Effector memory CD4-positive, alpha-beta T cell (primary cell): ENCODE results near the gene SERP2.
"Not testable (repeated sequence)": the region's sequence is repeated elsewhere in the genome, so short reads cannot be mapped to it uniquely, and the experiment has no call there.

Experiments
- DNase-seq, 3 donors: peaks; one replicate each; pipeline ENCODE4 v3.0.0-alpha.2; 2020
- H3K27ac ChIP-seq: 2 replicates; pipeline ENCODE4 v1.7.0; 2013; ENCODE audit warnings: mild to moderate bottlenecking, low read length, moderate library complexity; ENCODE audit not compliant: insufficient read depth, poor library complexity, severe bottlenecking
- H3K27me3 ChIP-seq: replicated peaks from 2 replicates; pipeline ENCODE4 v1.7.0; 2013; ENCODE audit warnings: mild to moderate bottlenecking, low read length; ENCODE audit not compliant: insufficient read depth, control insufficient read depth, poor library complexity, severe bottlenecking
- H3K36me3 ChIP-seq: 2 replicates; pipeline ENCODE4 v1.7.0; 2013; ENCODE audit warnings: mild to moderate bottlenecking, low read length, moderate library complexity; ENCODE audit not compliant: control insufficient read depth, insufficient read depth
- H3K4me1 ChIP-seq: 2 replicates; pipeline ENCODE4 v1.7.0; 2013; ENCODE audit warnings: low read length, mild to moderate bottlenecking; ENCODE audit not compliant: control insufficient read depth, insufficient read depth, poor library complexity, severe bottlenecking
- H3K4me3 ChIP-seq: 2 replicates; pipeline ENCODE4 v1.7.0; 2013; ENCODE audit warnings: low read length, low read depth, mild to moderate bottlenecking; ENCODE audit not compliant: insufficient read depth, poor library complexity, severe bottlenecking
- H3K9me3 ChIP-seq: 2 replicates; pipeline ENCODE4 v1.7.0; 2013; ENCODE audit warnings: mild to moderate bottlenecking, low read length, moderate library complexity; ENCODE audit not compliant: control insufficient read depth
- total RNA-seq, 3 donors: gene quantifications; one replicate each; lab custom pipeline; 2026; lab: John Stamatoyannopoulos, UW

The SERP2 gene
- 0 to 0.19 (median 0) reads per million in 3 donors for total RNA-seq

DNA sequence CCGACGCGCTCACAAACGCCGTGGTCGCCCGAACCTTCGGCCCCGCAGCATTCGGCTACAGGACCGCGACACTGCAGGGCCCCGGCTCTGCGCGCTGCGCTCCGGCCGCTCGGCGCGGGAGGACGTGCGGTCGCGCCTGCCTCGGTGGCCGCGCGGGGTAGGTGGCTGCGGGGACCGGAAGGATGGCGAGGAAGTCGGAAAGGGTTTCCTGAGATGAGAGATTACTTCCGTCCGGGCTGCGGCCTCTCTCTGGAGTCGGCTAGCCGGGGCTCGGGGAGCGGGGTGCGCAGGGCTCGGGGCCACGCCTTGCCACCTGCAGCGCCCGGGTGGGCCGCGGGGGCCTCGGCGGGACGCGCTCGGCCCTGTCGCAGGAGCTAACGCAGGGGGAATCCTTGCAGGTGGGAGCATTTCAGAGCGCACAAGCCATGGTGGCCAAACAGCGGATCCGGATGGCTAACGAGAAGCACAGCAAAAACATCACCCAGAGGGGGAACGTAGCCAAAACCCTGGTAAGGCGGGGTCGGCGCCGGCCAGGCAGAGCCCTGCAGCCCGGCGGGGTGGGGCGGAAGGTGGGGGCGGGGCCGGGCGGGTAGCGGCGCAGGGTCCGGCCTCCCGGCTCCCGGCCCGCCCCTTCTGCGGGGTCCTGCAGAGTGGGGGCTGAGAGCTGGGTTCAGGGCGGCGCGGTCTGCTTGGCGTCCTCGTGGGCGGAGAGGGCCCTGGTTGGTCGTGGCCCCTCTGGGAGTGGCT, at the start of gene SERP2:
SERP2 (plus strand) TSS at position 224 of the 747 bp plus-strand sequence; CDS start at position 426, 202 bp downstream.
- Histone ChIP-seq H3K4me1 (no peaks in the 10 kb centered on the region), H3K9me3 (no peaks in the 10 kb centered on the region), H3K27ac (no peak within 1 kb of the TSS), H3K4me3 (no peak within 1 kb of the TSS), H3K36me3 (no peaks in the 10 kb centered on the region), H3K27me3 (peaks cover 8% of the 10 kb centered on the region)
- no peak for DNase-seq

DNA sequence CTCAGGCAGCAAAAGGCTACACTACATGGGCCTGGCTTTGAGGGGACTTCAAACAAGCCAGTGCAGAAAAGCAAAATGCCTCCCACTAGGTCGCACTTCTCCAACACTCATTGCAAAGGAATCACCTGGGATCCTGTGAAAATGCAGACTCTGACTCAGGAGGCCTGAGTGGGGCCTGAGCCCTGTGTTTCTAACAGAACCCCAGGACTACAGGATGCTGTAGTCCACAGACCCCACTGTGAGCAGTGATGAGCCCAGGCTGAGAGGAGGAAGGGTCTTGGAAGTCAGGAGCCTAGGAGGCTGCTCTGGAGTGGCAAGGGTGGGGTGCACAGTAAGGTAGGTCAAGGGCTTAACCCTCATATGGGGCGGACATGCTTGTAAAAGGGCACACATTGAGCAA, 46.7 kb upstream of the SERP2 start:
- no peak for DNase-seq

DNA sequence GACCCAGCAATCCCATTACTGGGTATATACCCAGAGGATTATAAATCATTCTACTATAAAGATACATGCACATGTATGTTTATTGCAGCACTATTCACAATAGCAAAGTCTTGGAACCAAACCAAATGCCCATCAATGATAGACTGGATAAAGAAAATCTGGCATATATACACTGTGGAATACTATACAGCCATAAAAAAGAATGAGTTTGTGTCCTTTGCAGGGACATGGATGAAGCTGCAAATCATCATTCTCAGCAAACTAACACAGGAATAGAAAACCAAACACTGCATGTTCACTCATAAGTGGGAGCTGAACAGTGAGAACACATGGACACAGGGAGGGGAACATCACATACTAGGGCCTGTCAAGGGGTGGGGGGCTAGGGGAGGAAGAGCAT, 44.6 kb upstream of the SERP2 start:
- not testable (repeated sequence) for H3K4me1 ChIP-seq, H3K27ac ChIP-seq

More for the DNA sequence above, 46.7 kb upstream of the SERP2 start:
- Histone ChIP-seq H3K9me3 (no peaks in the 10 kb centered on the region), H3K27me3 (no peaks in the 10 kb centered on the region), H3K27ac (no peak overlapping the region), H3K4me1 (no peaks in the 10 kb centered on the region), H3K36me3 (no peaks in the 10 kb centered on the region), H3K4me3 (no peak overlapping the region)

DNA sequence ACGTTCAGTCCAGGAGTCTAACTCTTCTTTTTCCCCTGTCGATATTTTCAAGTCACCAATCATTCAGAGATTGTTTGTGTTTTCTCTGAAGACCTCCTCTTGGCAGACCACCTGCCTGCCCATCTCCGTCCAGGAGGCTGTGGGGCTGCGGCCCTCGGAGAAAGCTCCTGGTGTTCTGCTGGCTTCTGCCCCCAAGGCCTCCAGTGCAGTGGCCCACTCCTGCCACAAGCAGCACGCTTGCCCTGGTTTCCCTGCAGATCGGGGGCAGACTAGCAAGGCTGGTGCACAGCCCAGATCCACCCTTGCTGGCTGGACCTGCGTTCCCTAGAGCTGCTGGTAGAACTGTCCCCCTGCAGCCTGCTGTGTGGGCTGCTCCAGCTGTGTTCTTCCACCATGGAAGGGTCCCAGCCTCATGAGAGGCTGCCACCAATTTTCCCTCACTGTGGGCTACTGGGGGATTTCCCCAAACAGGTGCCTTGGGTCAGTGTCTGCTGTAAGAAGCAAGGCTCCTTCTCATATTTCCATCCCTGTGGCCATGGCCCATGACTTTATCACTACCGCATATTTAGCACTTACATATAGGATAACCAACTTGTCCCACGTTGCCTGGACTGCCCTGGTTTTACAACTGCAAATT, 43.6 kb upstream of the SERP2 start:
- H3K4me3 ChIP-seq: no peak overlapping the region
- no peaks in the 10 kb centered on the region for H3K36me3 ChIP-seq
- H3K27me3 ChIP-seq: no peaks in the 10 kb centered on the region
- H3K4me1 ChIP-seq: no peaks in the 10 kb centered on the region
- H3K27ac ChIP-seq: no peak overlapping the region
- no peaks in the 10 kb centered on the region for H3K9me3 ChIP-seq
- DNase-seq: no peak

More for the DNA sequence above, 44.6 kb upstream of the SERP2 start:
- not testable (repeated sequence) for H3K4me3 ChIP-seq, H3K36me3 ChIP-seq, H3K9me3 ChIP-seq, H3K27me3 ChIP-seq, DNase-seq

DNA sequence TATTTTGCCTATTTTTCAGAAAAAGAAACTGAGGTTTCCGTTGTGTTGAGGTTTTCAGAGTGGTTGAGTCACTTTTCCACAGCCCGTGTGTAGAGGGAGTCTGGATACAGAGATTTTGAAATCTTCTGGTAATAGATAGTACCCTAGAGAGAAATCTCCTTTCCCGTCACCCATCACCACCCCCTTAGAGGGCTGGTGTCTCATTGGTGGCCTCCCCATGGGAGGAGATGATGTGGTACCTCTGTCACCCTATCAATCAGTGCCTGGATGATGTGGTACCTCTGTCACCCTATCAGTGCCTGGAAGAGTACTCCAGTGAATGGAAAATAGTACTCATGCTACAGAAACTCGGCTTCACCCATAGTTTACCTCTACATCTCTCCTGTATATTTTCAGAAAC, 42.2 kb upstream of the SERP2 start:
- no peaks in the 10 kb centered on the region for H3K36me3 ChIP-seq
- H3K4me1 ChIP-seq: no peaks in the 10 kb centered on the region
- H3K27me3 ChIP-seq: no peaks in the 10 kb centered on the region
- H3K27ac ChIP-seq: no peak overlapping the region
- no peak overlapping the region for H3K4me3 ChIP-seq
- no peaks in the 10 kb centered on the region for H3K9me3 ChIP-seq
- no peak for DNase-seq

DNA sequence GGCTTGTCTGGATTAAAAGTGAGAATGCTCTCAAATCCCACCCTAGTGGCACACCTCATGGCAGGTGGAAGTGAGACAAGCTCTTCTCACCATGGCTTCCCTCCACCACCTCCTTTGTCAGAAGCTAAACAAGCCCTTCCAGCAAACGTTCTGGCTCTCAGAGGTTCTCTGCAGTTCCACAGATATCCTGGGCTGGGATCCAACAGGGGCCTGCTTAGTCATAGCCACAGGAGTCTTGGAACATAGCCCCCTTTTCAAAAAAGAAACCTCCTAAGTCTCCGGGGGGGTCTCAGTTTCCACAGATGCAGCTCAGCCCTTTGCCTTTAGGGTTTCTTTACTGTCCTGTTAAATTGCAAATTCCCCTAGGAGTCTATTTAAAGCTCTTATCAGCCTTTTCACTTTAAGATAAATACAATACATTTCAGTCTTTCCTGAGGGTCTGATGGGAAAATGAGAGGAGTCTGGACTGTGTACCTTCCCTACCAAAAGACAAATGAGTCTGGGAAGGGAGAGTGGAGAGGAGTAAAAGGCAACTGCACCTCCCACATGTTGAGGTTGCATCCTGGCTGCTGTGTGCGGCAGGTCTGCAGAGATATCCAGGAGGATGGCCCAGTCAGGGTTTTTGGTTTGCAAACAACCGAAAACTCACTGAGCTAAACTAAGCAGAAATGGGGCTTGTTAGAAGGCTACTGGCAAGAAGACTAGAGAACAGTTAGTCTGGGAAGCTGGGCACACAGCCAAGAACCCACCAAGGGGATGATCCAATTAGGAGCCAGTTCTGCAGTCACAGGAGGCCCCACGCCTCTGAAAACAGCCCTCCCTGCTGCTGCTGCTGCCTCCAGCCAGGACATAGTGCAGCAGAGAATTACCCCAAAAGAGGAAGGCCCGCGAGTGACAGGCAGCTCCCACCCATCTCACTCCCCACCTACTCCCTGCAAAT, 41.4 kb upstream of the SERP2 start:
- Histone ChIP-seq H3K36me3 (no peaks in the 10 kb centered on the region), H3K9me3 (no peaks in the 10 kb centered on the region), H3K27me3 (no peaks in the 10 kb centered on the region), H3K4me1 (no peaks in the 10 kb centered on the region), H3K4me3 (no peak overlapping the region), H3K27ac (no peak overlapping the region)
- DNase-seq: no peak

DNA sequence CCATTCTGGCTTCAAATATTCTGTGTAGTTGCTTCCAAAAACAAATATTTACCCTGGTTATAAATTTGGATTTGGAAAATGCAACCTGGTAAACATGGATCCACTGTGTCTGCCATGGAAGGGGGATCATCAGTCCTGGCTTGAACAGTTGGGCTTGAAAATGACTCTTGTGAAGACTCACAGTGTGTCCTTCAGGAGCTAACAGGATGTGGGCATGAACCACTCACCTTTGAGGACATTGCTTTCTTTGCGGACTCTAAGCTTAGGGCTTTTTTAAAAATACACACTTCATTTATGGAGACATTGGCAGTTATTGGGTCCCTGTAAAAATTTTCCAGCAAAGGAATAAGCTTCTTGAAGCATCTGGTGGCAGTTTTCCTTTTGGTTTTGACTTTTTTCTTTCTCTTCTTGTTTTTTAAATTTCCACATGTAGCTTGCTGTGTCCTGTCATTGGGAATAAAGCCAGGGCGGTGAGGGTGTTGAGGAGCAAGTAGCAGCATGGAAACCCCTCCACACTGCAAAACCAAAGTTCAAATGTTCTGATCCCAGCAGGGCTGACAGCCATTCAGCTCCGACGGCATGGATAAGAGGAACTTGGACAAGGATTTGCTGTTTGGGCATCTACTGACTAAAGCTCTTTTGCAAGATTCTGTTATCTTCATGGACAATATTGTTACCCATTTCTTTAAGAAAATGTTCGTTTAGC, 39.5 kb upstream of the SERP2 start:
- no peak for DNase-seq
- H3K4me3 ChIP-seq: no peak overlapping the region
- no peaks in the 10 kb centered on the region for H3K27me3 ChIP-seq
- H3K36me3 ChIP-seq: no peaks in the 10 kb centered on the region
- no peak overlapping the region for H3K27ac ChIP-seq
- no peaks in the 10 kb centered on the region for H3K9me3 ChIP-seq
- H3K4me1 ChIP-seq: no peaks in the 10 kb centered on the region

DNA sequence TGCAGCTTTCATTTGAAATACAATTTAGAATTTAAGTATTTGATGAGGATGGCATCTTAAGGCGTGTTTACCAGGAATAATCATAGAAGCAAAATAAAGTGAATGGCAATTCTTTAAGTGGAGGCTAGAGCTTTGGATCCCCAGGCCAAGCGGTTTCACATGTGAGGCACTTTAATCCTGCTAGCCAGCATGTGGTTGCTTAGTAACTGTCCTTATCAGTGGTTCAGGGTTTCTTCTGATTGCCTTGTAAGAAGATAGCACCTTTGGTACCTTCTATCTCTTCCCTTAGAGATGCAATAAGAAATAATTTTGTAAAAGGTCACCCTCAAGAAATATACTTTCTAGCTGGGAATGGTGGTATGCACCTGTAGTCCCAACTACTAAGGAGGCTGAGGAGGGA, 38.9 kb upstream of the SERP2 start:
- no peaks in the 10 kb centered on the region for H3K27me3 ChIP-seq
- no peaks in the 10 kb centered on the region for H3K36me3 ChIP-seq
- H3K27ac ChIP-seq: no peak overlapping the region
- DNase-seq: no peak
- no peaks in the 10 kb centered on the region for H3K4me1 ChIP-seq
- H3K9me3 ChIP-seq: no peaks in the 10 kb centered on the region
- H3K4me3 ChIP-seq: no peak overlapping the region

DNA sequence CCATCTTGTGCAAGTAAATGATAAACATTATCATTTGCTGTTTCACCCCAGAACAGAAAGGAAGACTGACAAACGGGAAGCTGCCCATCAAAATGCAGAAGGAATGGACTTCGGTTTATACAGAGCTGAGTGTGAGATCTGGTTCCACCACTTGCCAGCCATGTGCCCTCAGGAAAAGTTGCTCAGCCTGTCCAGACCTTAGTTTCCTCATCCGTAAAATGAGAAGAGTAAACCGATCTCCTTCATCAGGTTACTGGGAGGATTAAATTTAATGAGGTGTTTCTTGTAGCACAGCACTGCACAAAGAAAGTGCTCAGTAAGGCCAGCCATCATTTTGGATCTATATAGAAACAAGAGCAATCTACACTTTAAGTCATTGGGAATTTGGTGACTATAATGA, 36.7 kb upstream of the SERP2 start:
- no peaks in the 10 kb centered on the region for H3K27me3 ChIP-seq
- H3K4me1 ChIP-seq: no peaks in the 10 kb centered on the region
- no peaks in the 10 kb centered on the region for H3K9me3 ChIP-seq
- DNase-seq: no peak
- no peak overlapping the region for H3K27ac ChIP-seq
- no peaks in the 10 kb centered on the region for H3K36me3 ChIP-seq
- no peak overlapping the region for H3K4me3 ChIP-seq
